HTERT RPE-1 (cell line): ENCODE data around the gene ZNF436.

Experiments used
- in situ Hi-C: fragments of 300-500 bp; cut with MboI; formaldehyde crosslinking; loops from 4 replicates; pipeline ENCODE4 v1.14.3; 2020; ENCODE audit warnings: low sequenced_read_pairs

The ZNF436 gene

GRCh38 chr1:23367791-23368561 is 1.7 kb downstream of the ZNF436 start:
- in situ Hi-C loops = no loop called here

- in situ Hi-C loops = no loop called here
These were observed 2.2 kb downstream of the ZNF436 start for GRCh38 chr1:23367451-23367790.

- in situ Hi-C loops = no loop called here
These were observed 3.0 kb downstream of the ZNF436 start for GRCh38 chr1:23366598-23366997.

- in situ Hi-C loops = no loop called here
These were observed 3.5 kb downstream of the ZNF436 start for GRCh38 chr1:23366146-23366545.

- in situ Hi-C loops = no loop called here
These were observed 7.4 kb downstream of the ZNF436 start for GRCh38 chr1:23362218-23362713.

- in situ Hi-C loops = no loop called here
These were observed 11.2 kb downstream of the ZNF436 start for GRCh38 chr1:23358310-23358875.

- in situ Hi-C loops = no loop called here
These were observed 12.3 kb downstream of the ZNF436 start for GRCh38 chr1:23357138-23357908.

GRCh38 chr1:23356471-23357137 is 13.0 kb downstream of the ZNF436 start:
- in situ Hi-C loops = no loop called here

- in situ Hi-C loops = no loop called here
These were observed 15.4 kb downstream of the ZNF436 start for GRCh38 chr1:23354245-23354644.

- in situ Hi-C loops = no loop called here
These were observed 17.4 kb downstream of the ZNF436 start for GRCh38 chr1:23352096-23352695.

- in situ Hi-C loops = no loop called here
These were observed 23.7 kb downstream of the ZNF436 start for GRCh38 chr1:23345920-23346319.

- in situ Hi-C loops = no loop called here
These were observed 24.6 kb downstream of the ZNF436 start for GRCh38 chr1:23344987-23345472.

- in situ Hi-C loops = no loop called here
These were observed 25.3 kb downstream of the ZNF436 start, which contains the start of gene HNRNPR for GRCh38 chr1:23344111-23344986. Gene HNRNPR, minus strand, starts transcription at chr1:23344284. Its CDS starts 3,276 bp downstream, at chr1:23341008.

- in situ Hi-C loops = no loop called here
These were observed 26.2 kb downstream of the ZNF436 start for GRCh38 chr1:23343221-23344110.

GRCh38 chr1:23341931-23342692 is 27.5 kb downstream of the ZNF436 start:
- in situ Hi-C loops = no loop called here

- in situ Hi-C loops = no loop called here
These were observed 30.0 kb downstream of the ZNF436 start for GRCh38 chr1:23339632-23340031.

- in situ Hi-C loops = no loop called here
These were observed 31.8 kb downstream of the ZNF436 start for GRCh38 chr1:23337869-23338268.

GRCh38 chr1:23331713-23332112 is 37.9 kb downstream of the ZNF436 start:
- in situ Hi-C loops = no loop called here
